ENCODE measurements around the gene MCRS1. TPM values are rescaled to one million over a fixed set of nuclear protein-coding genes. Genes with fewer than 3 reads are reported as not detected.

MCRS1 gene
- total RNA-seq, 1 donor from 2014 or later, result 65.6 TPM

GRCh38 chr12:49598527-49598926 is 30.6 kb upstream of the MCRS1 start:
- no peak for DNase-seq (ENCODE audit: low spot score in 2 of 2, unreplicated experiment in 2 of 2)
- Mint-ChIP-seq H3K27me3 (ENCODE audit: low read depth) (no peaks in the 10 kb centered on the region), H3K4me3 (no peak overlapping the region), H3K27ac (no peak overlapping the region), H3K36me3 (peaks cover 4% of the 10 kb centered on the region), H3K9me3 (no peaks in the 10 kb centered on the region), H3K4me1 (no peaks in the 10 kb centered on the region)
- no peak for TF ChIP-seq CTCF (IDR thresholded peaks at IDR 0.05; ENCODE audit: unreplicated experiment)

GRCh38 chr12:49588721-49589516 is 21.0 kb upstream of the MCRS1 start:
- no peak for TF ChIP-seq CTCF (IDR thresholded peaks at IDR 0.05; ENCODE audit: unreplicated experiment)
- Mint-ChIP-seq H3K36me3 (peaks cover 25% of the 10 kb centered on the region), H3K4me1 (no peaks in the 10 kb centered on the region), H3K27ac (no peak overlapping the region), H3K27me3 (ENCODE audit: low read depth) (no peaks in the 10 kb centered on the region), H3K4me3 (no peak overlapping the region), H3K9me3 (peaks cover 21% of the 10 kb centered on the region)
- no peak for DNase-seq (ENCODE audit: low spot score in 2 of 2, unreplicated experiment in 2 of 2)

GRCh38 chr12:49588281-49588680 is 20.3 kb upstream of the MCRS1 start:
- TF ChIP-seq CTCF (IDR thresholded peaks at IDR 0.05; ENCODE audit: unreplicated experiment), result no peak
- DNase-seq (ENCODE audit: low spot score in 2 of 2, unreplicated experiment in 2 of 2), result no peak
- Mint-ChIP-seq H3K9me3 (peaks cover 21% of the 10 kb centered on the region), H3K36me3 (peaks cover 25% of the 10 kb centered on the region), H3K27ac (no peak overlapping the region), H3K27me3 (ENCODE audit: low read depth) (no peaks in the 10 kb centered on the region), H3K4me1 (no peaks in the 10 kb centered on the region), H3K4me3 (no peak overlapping the region)

GRCh38 chr12:49587174-49587908 is 19.4 kb upstream of the MCRS1 start:
- Mint-ChIP-seq H3K36me3 (peaks cover 20% of the 10 kb centered on the region), H3K27ac (no peak overlapping the region), H3K27me3 (ENCODE audit: low read depth) (no peaks in the 10 kb centered on the region), H3K9me3 (peaks cover 15% of the 10 kb centered on the region), H3K4me1 (no peaks in the 10 kb centered on the region), H3K4me3 (no peak overlapping the region)
- no peak for TF ChIP-seq CTCF (IDR thresholded peaks at IDR 0.05; ENCODE audit: unreplicated experiment)
- DNase-seq (ENCODE audit: low spot score in 2 of 2, unreplicated experiment in 2 of 2), result no peak

- H3K4me3 Mint-ChIP-seq, result no peak overlapping the region
- H3K27me3 Mint-ChIP-seq (ENCODE audit: low read depth), result no peaks in the 10 kb centered on the region
- H3K27ac Mint-ChIP-seq, result no peak overlapping the region
- TF ChIP-seq CTCF (IDR thresholded peaks at IDR 0.05; ENCODE audit: unreplicated experiment), result no peak
- peaks cover 8% of the 10 kb centered on the region for H3K9me3 Mint-ChIP-seq
- H3K4me1 Mint-ChIP-seq, result no peaks in the 10 kb centered on the region
- H3K36me3 Mint-ChIP-seq, result peaks cover 10% of the 10 kb centered on the region
- no peak for DNase-seq (ENCODE audit: low spot score in 2 of 2, unreplicated experiment in 2 of 2)
Observed at GRCh38 chr12:49585477-49586459, 17.8 kb upstream of the MCRS1 start.

Data from mesothelial cell of epicardium (in vitro differentiated cells).